MM.1S (cell line): ENCODE measurements around the gene GPR17.

Experiments
- DNase-seq: peaks from one replicate; pipeline ENCODE4 v3.0.0-alpha.2; 2015
- H2AFZ ChIP-seq: fragments of 300-600 bp; sonication (generic); 2 replicates; pipeline ENCODE4 v1.6.0; 2016; ENCODE audit warnings: antibody characterized with exemption, low read length
- H3F3A ChIP-seq: fragments of 300-600 bp; sonication (generic); 2 replicates; pipeline ENCODE4 v1.6.1; 2016; ENCODE audit warnings: mild to moderate bottlenecking, antibody characterized with exemption, low read length, moderate library complexity, mixed read lengths; ENCODE audit not compliant: insufficient read depth
- H3K27ac ChIP-seq: fragments of 300-600 bp; sonication (generic); 2 replicates; pipeline ENCODE4 v1.5.1; 2016; ENCODE audit warnings: mild to moderate bottlenecking, low read length
- H3K27me3 ChIP-seq: fragments of 300-600 bp; sonication (generic); replicated peaks from 2 replicates; pipeline ENCODE4 v1.6.0; 2016; ENCODE audit warnings: low read length; ENCODE audit not compliant: insufficient read depth
- H3K36me3 ChIP-seq: fragments of 300-600 bp; sonication (generic); replicated peaks from 2 replicates; pipeline ENCODE4 v1.6.1; 2016; ENCODE audit warnings: mild to moderate bottlenecking, low read length, mixed read lengths; ENCODE audit not compliant: insufficient read depth
- H3K4me1 ChIP-seq: fragments of 300-600 bp; sonication (generic); 2 replicates; pipeline ENCODE4 v1.6.1; 2016; ENCODE audit warnings: low read length, mixed read lengths
- H3K4me2 ChIP-seq: fragments of 300-600 bp; sonication (generic); 2 replicates; pipeline ENCODE4 v1.6.0; 2016; ENCODE audit warnings: low read depth, low read length
- H3K4me3 ChIP-seq: fragments of 300-600 bp; sonication (generic); 2 replicates; pipeline ENCODE4 v1.5.1; 2016; ENCODE audit warnings: low read length, mixed read lengths
- H3K79me2 ChIP-seq: fragments of 300-600 bp; sonication (generic); 2 replicates; pipeline ENCODE4 v1.6.1; 2016; ENCODE audit warnings: mixed run types, low read length, mixed read lengths
- H3K9ac ChIP-seq: fragments of 300-600 bp; sonication (generic); 2 replicates; pipeline ENCODE4 v1.6.1; 2016; ENCODE audit warnings: low read length, mixed read lengths
- H3K9me2 ChIP-seq: fragments of 300-600 bp; sonication (generic); replicated peaks from 2 replicates; pipeline ENCODE4 v1.6.1; 2016; ENCODE audit warnings: mild to moderate bottlenecking, low read length, mixed read lengths; ENCODE audit not compliant: insufficient read depth
- H3K9me3 ChIP-seq: fragments of 300-600 bp; sonication (generic); replicated peaks from 2 replicates; pipeline ENCODE4 v1.6.1; 2016; ENCODE audit warnings: mild to moderate bottlenecking, low read length, mixed read lengths; ENCODE audit not compliant: insufficient read depth
- H4K20me1 ChIP-seq: fragments of 300-600 bp; sonication (generic); 2 replicates; pipeline ENCODE4 v1.6.1; 2016; ENCODE audit warnings: mild to moderate bottlenecking, low read length, moderate library complexity, mixed read lengths; ENCODE audit not compliant: insufficient read depth
- CTCF ChIP-seq: fragments of 300-600 bp; sonication (generic); IDR thresholded peaks from 2 replicates; pipeline ENCODE4 v1.5.1; 2016; ENCODE audit warnings: antibody characterized with exemption, low read length, mixed read lengths
- EZH2 ChIP-seq: fragments of 300-600 bp; sonication (generic); optimal IDR thresholded peaks from 2 replicates; pipeline ENCODE3; 2017; ENCODE audit warnings: low read depth, mild to moderate bottlenecking, antibody characterized with exemption, low read length, mixed read lengths
- EZH2phosphoT487 ChIP-seq: fragments of 300-600 bp; sonication (generic); IDR thresholded peaks from 2 replicates; pipeline ENCODE4 v1.6.1; 2018; ENCODE audit warnings: antibody characterized with exemption, low read length

The GPR17 gene

GRCh38 chr2:127688405-127688804 is 42.5 kb downstream of the GPR17 start:
- Histone ChIP-seq H3K27ac (no peak overlapping the region), H3K9me2 (no peaks in the 10 kb centered on the region), H4K20me1 (no peaks in the 10 kb centered on the region), H3K4me1 (no peaks in the 10 kb centered on the region), H3K4me2 (no peak overlapping the region), H3K27me3 (no peaks in the 10 kb centered on the region), H3K36me3 (no peaks in the 10 kb centered on the region), H3K4me3 (no peak overlapping the region), H3K9me3 (peaks cover 3% of the 10 kb centered on the region; the same call in 1 of the 2 replicates), H3K9ac (no peak overlapping the region), H3F3A (no peaks in the 10 kb centered on the region), H3K79me2 (no peaks in the 10 kb centered on the region), H2AFZ (no peak overlapping the region)
- DNase-seq, result no peak
- TF ChIP-seq EZH2phosphoT487 (no peak), EZH2 (no peak), CTCF (no peak)

- H3K36me3 ChIP-seq, result no peaks in the 10 kb centered on the region
- H3K4me2 ChIP-seq, result no peak overlapping the region
- H3K9me2 ChIP-seq, result no peaks in the 10 kb centered on the region
- H3K9me3 ChIP-seq, result peaks cover 3% of the 10 kb centered on the region; the same call in 1 of the 2 replicates
- H3K4me1 ChIP-seq, result no peaks in the 10 kb centered on the region
- H3K27ac ChIP-seq, result no peak overlapping the region
- no peaks in the 10 kb centered on the region for H3F3A ChIP-seq
- H4K20me1 ChIP-seq, result no peaks in the 10 kb centered on the region
- no peaks in the 10 kb centered on the region for H3K79me2 ChIP-seq
- H3K27me3 ChIP-seq, result no peaks in the 10 kb centered on the region
- no peak overlapping the region for H3K4me3 ChIP-seq
- H2AFZ ChIP-seq, result no peak overlapping the region
- no peak overlapping the region for H3K9ac ChIP-seq
- no peak for DNase-seq
- TF ChIP-seq EZH2 (no peak), CTCF (no peak), EZH2phosphoT487 (no peak)
Observed at GRCh38 chr2:127690696-127691095, 44.7 kb downstream of the GPR17 start.

- no peak overlapping the region for H3K4me3 ChIP-seq
- H2AFZ ChIP-seq, result no peak overlapping the region
- no peak overlapping the region for H3K9ac ChIP-seq
- no peak for TF ChIP-seq EZH2phosphoT487
- no peak for TF ChIP-seq CTCF
- TF ChIP-seq EZH2, result no peak
- H3K36me3 ChIP-seq, result no peaks in the 10 kb centered on the region
- H3K9me2 ChIP-seq, result no peaks in the 10 kb centered on the region
- no peaks in the 10 kb centered on the region for H4K20me1 ChIP-seq
- no peaks in the 10 kb centered on the region for H3K27me3 ChIP-seq
- no peaks in the 10 kb centered on the region for H3K4me1 ChIP-seq
- no peak overlapping the region for H3K4me2 ChIP-seq
- no peak overlapping the region for H3K27ac ChIP-seq
- no peaks in the 10 kb centered on the region for H3K9me3 ChIP-seq
- DNase-seq, result no peak
- H3F3A ChIP-seq, result no peaks in the 10 kb centered on the region
- H3K79me2 ChIP-seq, result no peaks in the 10 kb centered on the region
Observed at GRCh38 chr2:127694986-127695385, 49.0 kb downstream of the GPR17 start.
